HCT116 (cell line): Measurements from ENCODE around the gene TEAD1. TPM values are rescaled to one million over a fixed set of nuclear protein-coding genes. Genes with fewer than 3 reads are reported as not detected.

Experiments used
- ATAC-seq: fragments of 200-7000 bp; cut with Tn5 transposase; 2 replicates; pipeline ENCODE4 v1.9.1; 2020; ENCODE audit warnings: mild to moderate bottlenecking, moderate library complexity
- BruUV-seq: library from RNA; stranded (reverse); fragments of 400-500 nt; replicated peaks from 2 replicates; lab custom pipeline; 2021; lab: Mats Ljungman, UMichigan
- CTCF ChIA-PET: fragments of 300-600 bp; sonication (Branson Sonifier 250); formaldehyde crosslinking; loops from one replicate; lab custom pipeline; 2021; ENCODE audit warnings: antibody characterized with exemption; lab: Charles Lee
- POLR2A ChIA-PET: fragments of 300-600, 350-600 bp; sonication (Branson Sonifier 250); formaldehyde crosslinking; loops from one replicate; lab custom pipeline; 2021; ENCODE audit warnings: antibody characterized with exemption; lab: Charles Lee
- RAD21 ChIA-PET, 2 experiments: fragments of 300-600 bp; sonication (Branson Sonifier 250); formaldehyde crosslinking; loops; one replicate each; lab custom pipeline; 2023; ENCODE audit warnings: low total read pairs in 2 of 2; ENCODE audit not compliant: uncharacterized antibody in 2 of 2, unreplicated experiment in 2 of 2, low non-redundant PET in 1 of 2; lab: Charles Lee
- DNase-seq: peaks from one replicate; pipeline ENCODE4 v3.0.0-alpha.2; 2010; ENCODE audit warnings: low read depth, low spot score
- H2AFZ ChIP-seq: fragments of 200-600 bp; shearing (Covaris generic), sonication (generic); 2 replicates; pipeline ENCODE4 v1.6.1; 2017; ENCODE audit warnings: low read depth, mixed run types, mixed read lengths, antibody characterized with exemption, low read length; ENCODE audit not compliant: poor library complexity, severe bottlenecking
- H3K27ac ChIP-seq: 2 replicates; pipeline ENCODE4 v1.5.1; 2012; ENCODE audit warnings: low read depth, low read length
- H3K27me3 ChIP-seq: fragments of 200-600 bp; sonication (generic); 2 replicates; pipeline ENCODE4 v1.6.1; 2016; ENCODE audit warnings: mixed run types, low read length, mixed read lengths; ENCODE audit not compliant: insufficient read depth
- H3K36me3 ChIP-seq, 2 experiments: fragments of 200-500 bp in 1 of 2; fragments of 200-600 bp in 1 of 2; sonication (Bioruptor generic) in 1 of 2; sonication (generic) in 1 of 2; 2 replicates each; pipeline versions ENCODE4 v1.5.1 to v1.6.1; 2014 to 2016; ENCODE audit warnings: low read length in 2 of 2, inconsistent platforms in 1 of 2, mixed read lengths in 1 of 2, mixed run types in 1 of 2; ENCODE audit not compliant: insufficient read depth in 2 of 2, control insufficient read depth in 1 of 2
- H3K4me1 ChIP-seq, 2 experiments: fragments of 200-600 bp in 1 of 2; sonication (generic) in 1 of 2; 2 replicates each; pipeline versions ENCODE4 v1.5.1 to v1.6.1; 2012 to 2017; ENCODE audit warnings: low read length in 2 of 2, inconsistent platforms in 1 of 2, mild to moderate bottlenecking in 1 of 2, mixed read lengths in 1 of 2, mixed run types in 1 of 2, moderate library complexity in 1 of 2; ENCODE audit not compliant: insufficient read depth in 2 of 2, control insufficient read depth in 1 of 2
- H3K4me2 ChIP-seq: fragments of 200-600 bp; sonication (generic); 2 replicates; pipeline ENCODE4 v1.6.1; 2017; ENCODE audit warnings: mixed run types, low read length, mixed read lengths
- H3K4me3 ChIP-seq, 2 experiments: fragments of 200-600 bp in 1 of 2; sonication (generic) in 1 of 2; replicated peaks in 1 of 2; 2 replicates each; pipeline ENCODE4 v1.5.1; 2011 to 2016; ENCODE audit warnings: low read length in 2 of 2, control low read depth in 1 of 2, low read depth in 1 of 2, mild to moderate bottlenecking in 1 of 2, mixed read lengths in 1 of 2, mixed run types in 1 of 2
- H3K79me2 ChIP-seq: fragments of 200-600 bp; sonication (generic); 2 replicates; pipeline ENCODE4 v1.6.1; 2017; ENCODE audit warnings: mild to moderate bottlenecking, mixed run types, low read length, moderate library complexity, mixed read lengths; ENCODE audit not compliant: insufficient read depth
- H3K9ac ChIP-seq: fragments of 200-600 bp; sonication (generic); 2 replicates; pipeline ENCODE4 v1.6.1; 2016; ENCODE audit warnings: low read length, mixed read lengths
- H3K9me2 ChIP-seq: fragments of 200-600 bp; sonication (generic), shearing (Covaris generic); 2 replicates; pipeline ENCODE4 v1.6.1; 2017; ENCODE audit warnings: mixed run types, mild to moderate bottlenecking, moderate library complexity; ENCODE audit not compliant: insufficient read depth
- H3K9me3 ChIP-seq, 2 experiments: fragments of 200-500 bp in 1 of 2; fragments of 200-600 bp in 1 of 2; sonication (Bioruptor generic) in 1 of 2; sonication (generic) in 1 of 2; 2 replicates each; pipeline ENCODE4 v1.6.1; 2014 to 2017; ENCODE audit warnings: low read length in 2 of 2, mixed read lengths in 2 of 2, inconsistent platforms in 1 of 2, low read depth in 1 of 2, mild to moderate bottlenecking in 1 of 2, mixed run types in 1 of 2, moderate library complexity in 1 of 2; ENCODE audit not compliant: control insufficient read depth in 1 of 2, insufficient read depth in 1 of 2
- H4K20me1 ChIP-seq: fragments of 200-600 bp; sonication (generic), shearing (Covaris generic); 2 replicates; pipeline ENCODE4 v1.6.1; 2017; ENCODE audit warnings: mixed run types, mild to moderate bottlenecking, moderate library complexity; ENCODE audit not compliant: insufficient read depth
- ATF3 ChIP-seq: IDR thresholded peaks from 2 replicates; pipeline ENCODE4 v1.6.1; 2012
- CBX3 ChIP-seq: IDR thresholded peaks from 2 replicates; pipeline ENCODE4 v1.6.1; 2012; ENCODE audit warnings: low read depth
- CEBPB ChIP-seq: IDR thresholded peaks from 2 replicates; pipeline ENCODE4 v1.6.1; 2012; ENCODE audit warnings: low read depth
- CTCF ChIP-seq, 3 experiments: fragments of 200-600 bp in 1 of 3; sonication (generic) in 1 of 3; IDR thresholded peaks in 2 of 3; conservative IDR thresholded peaks in 1 of 3; 2 replicates each; pipeline ENCODE4 v1.5.1; 2012 to 2017; ENCODE audit warnings: low read depth in 2 of 3, low read length in 2 of 3, antibody characterized with exemption in 1 of 3, borderline replicate concordance in 1 of 3, control low read depth in 1 of 3, mild to moderate bottlenecking in 1 of 3, mixed read lengths in 1 of 3, mixed run types in 1 of 3, moderate library complexity in 1 of 3; ENCODE audit not compliant: insufficient read depth in 1 of 3
- EGR1 ChIP-seq: IDR thresholded peaks from 2 replicates; pipeline ENCODE4 v1.6.1; 2012; ENCODE audit warnings: low read depth
- ELF1 ChIP-seq: IDR thresholded peaks from 2 replicates; pipeline ENCODE4 v1.6.1; 2012; ENCODE audit warnings: low read depth, borderline replicate concordance
- EZH2phosphoT487 ChIP-seq: fragments of 200-600 bp; IDR thresholded peaks from 2 replicates; pipeline ENCODE4 v1.6.1; 2018; ENCODE audit warnings: antibody characterized with exemption, borderline replicate concordance
- FOSL1 ChIP-seq: IDR thresholded peaks from 2 replicates; pipeline ENCODE4 v1.6.1; 2012; ENCODE audit warnings: low read depth
- JUND ChIP-seq: IDR thresholded peaks from 2 replicates; pipeline ENCODE4 v1.6.1; 2012
- POLR2A ChIP-seq: IDR thresholded peaks from 2 replicates; pipeline ENCODE4 v1.7.0; 2011; ENCODE audit warnings: borderline replicate concordance; ENCODE audit not compliant: insufficient read depth, insufficient read length; ENCODE audit errors: extremely low read depth
- RAD21 ChIP-seq: IDR thresholded peaks from 2 replicates; pipeline ENCODE4 v1.6.1; 2012; ENCODE audit warnings: low read depth, mild to moderate bottlenecking
- TCF7L2 ChIP-seq: IDR thresholded peaks from 2 replicates; pipeline ENCODE4 v1.7.0; 2011; ENCODE audit warnings: borderline replicate concordance, inconsistent platforms; ENCODE audit not compliant: insufficient read depth, insufficient read length; ENCODE audit errors: extremely low read depth
- YY1 ChIP-seq: IDR thresholded peaks from 2 replicates; pipeline ENCODE4 v1.6.1; 2011; ENCODE audit warnings: low read length, low read depth, moderate library complexity, mild to moderate bottlenecking; ENCODE audit not compliant: insufficient replicate concordance; ENCODE audit errors: extremely low read depth
- ZBTB33 ChIP-seq: IDR thresholded peaks from 2 replicates; pipeline ENCODE4 v1.6.1; 2011; ENCODE audit warnings: mild to moderate bottlenecking, low read length, moderate library complexity; ENCODE audit not compliant: insufficient replicate concordance; ENCODE audit errors: extremely low read depth
- ZFX ChIP-seq: fragments of 450-650 bp; IDR thresholded peaks from 2 replicates; pipeline ENCODE4 v1.6.1; 2017
- ZNF274 ChIP-seq: fragments of 200-500 bp; sonication (Bioruptor generic); IDR thresholded peaks from 2 replicates; pipeline ENCODE4 v1.6.1; 2014; ENCODE audit warnings: mild to moderate bottlenecking, low read depth, low read length, inconsistent platforms
- intact Hi-C: fragments of 100-400 bp; cut with micrococcal nuclease; formaldehyde crosslinking; loops from 2 replicates; pipeline ENCODE4 v1.10.0; 2022
- total RNA-seq: library from RNA; stranded (reverse); gene quantifications from one replicate; pipeline ENCODE4 v1.2.1, GENCODE V29; 2021; ENCODE audit not compliant: unreplicated experiment

TEAD1 gene
- total RNA-seq, 1 experiment from 2014 or later: 103 TPM

GRCh38 chr11:12981676-12982522 is 307.7 kb downstream of the TEAD1 start:
- H3K27me3 ChIP-seq: no peaks in the 10 kb centered on the region
- TF ChIP-seq ATF3 (no peak), FOSL1 (no peak), POLR2A (no peak), CEBPB (no peak), YY1 (no peak), CBX3 (no peak), ZFX (no peak), ZNF274 (no peak), ELF1 (no peak)
- ChIA-PET RAD21 (no interaction called here), CTCF (interaction anchor here (1.0 to 2.9 kb wide), 2 partner anchors 16 to 18 kb away, joined by 3 to 7 read pairs; no protein-coding TSS in a partner anchor), POLR2A (no interaction called here)
- no peaks in the 10 kb centered on the region for H3K36me3 ChIP-seq
- no peaks in the 10 kb centered on the region for H3K79me2 ChIP-seq
- H3K9me3 ChIP-seq: no peaks in the 10 kb centered on the region
- no peak overlapping the region for H3K4me3 ChIP-seq
- ATAC-seq (peak; percentile 50; the same call in 1 of the 2 replicates), DNase-seq (no peak)
- no peak overlapping the region for H2AFZ ChIP-seq
- no peaks in the 10 kb centered on the region for H3K4me1 ChIP-seq
- no TSS peak for BruUV-seq
- intact Hi-C loops: no loop called here
- no peak overlapping the region for H3K4me2 ChIP-seq
- no peak overlapping the region for H3K9ac ChIP-seq
- no peak overlapping the region for H3K27ac ChIP-seq
- H3K9me2 ChIP-seq: no peaks in the 10 kb centered on the region
- no peaks in the 10 kb centered on the region for H4K20me1 ChIP-seq

GRCh38 chr11:12983336-12983735 is 309.1 kb downstream of the TEAD1 start:
- RAD21 ChIA-PET: no interaction called here
- Histone ChIP-seq H3K36me3 (no peaks in the 10 kb centered on the region), H3K9me3 (no peaks in the 10 kb centered on the region), H2AFZ (no peak overlapping the region), H4K20me1 (no peaks in the 10 kb centered on the region), H3K4me1 (no peaks in the 10 kb centered on the region), H3K27ac (no peak overlapping the region), H3K79me2 (no peaks in the 10 kb centered on the region), H3K4me3 (no peak overlapping the region), H3K27me3 (no peaks in the 10 kb centered on the region), H3K4me2 (no peak overlapping the region), H3K9ac (no peak overlapping the region), H3K9me2 (no peaks in the 10 kb centered on the region)
- CTCF ChIA-PET: no interaction called here
- no peak for ATAC-seq
- POLR2A ChIA-PET: no interaction called here
- intact Hi-C loops: no loop called here
- no TSS peak for BruUV-seq
- no peak for DNase-seq
- no peak for TF ChIP-seq TCF7L2
- no peak for TF ChIP-seq YY1
- no peak for TF ChIP-seq ZBTB33
- no peak for TF ChIP-seq POLR2A
- TF ChIP-seq EGR1: no peak
- TF ChIP-seq RAD21: no peak
- TF ChIP-seq JUND: no peak
- no peak for TF ChIP-seq CBX3
- no peak for TF ChIP-seq CTCF (IDR thresholded peaks at IDR 0.05 in 2 of 3, conservative IDR thresholded peaks at IDR 0.05 in 1 of 3; ENCODE audit: borderline replicate concordance in 1 of 3, insufficient read depth in 1 of 3, low read depth in 2 of 3, low read length in 2 of 3)
- TF ChIP-seq EZH2phosphoT487: no peak
